Skeletal muscle tissue (tissue), 4 donors: ENCODE results near the gene SCRN3. TPM values are rescaled to one million over a fixed set of nuclear protein-coding genes. Genes with fewer than 3 reads are reported as not detected.
"Not testable (repeated sequence)": the region's sequence is repeated elsewhere in the genome, so short reads cannot be mapped to it uniquely, and the experiment has no call there.

Source experiments
- H3K27ac ChIP-seq: one replicate; pipeline ENCODE4 v1.7.0; 2013; ENCODE audit warnings: mild to moderate bottlenecking, low read depth, low read length, inconsistent platforms
- H3K27me3 ChIP-seq, 3 donors: one replicate each; pipeline ENCODE4 v1.7.0; 2013; ENCODE audit warnings: low read length in 3 of 3; ENCODE audit not compliant: control insufficient read depth in 3 of 3, insufficient read depth in 3 of 3
- H3K36me3 ChIP-seq, 3 donors: one replicate each; pipeline ENCODE4 v1.7.0; 2013; ENCODE audit warnings: low read length in 3 of 3; ENCODE audit not compliant: control insufficient read depth in 3 of 3, insufficient read depth in 3 of 3
- H3K4me1 ChIP-seq, 3 donors: one replicate each; pipeline ENCODE4 v1.7.0; 2013; ENCODE audit warnings: low read length in 3 of 3, mild to moderate bottlenecking in 3 of 3; ENCODE audit not compliant: control insufficient read depth in 3 of 3, insufficient read depth in 3 of 3
- H3K4me3 ChIP-seq, 3 donors: one replicate each; pipeline ENCODE4 v1.7.0; 2013; ENCODE audit warnings: low read length in 3 of 3
- H3K9ac ChIP-seq, 3 donors: one replicate each; pipeline ENCODE4 v1.7.0; 2013; ENCODE audit warnings: low read length in 3 of 3, mild to moderate bottlenecking in 3 of 3, moderate library complexity in 2 of 3, low read depth in 1 of 3
- H3K9me3 ChIP-seq, 3 donors: one replicate each; pipeline ENCODE4 v1.7.0; 2013; ENCODE audit warnings: low read length in 3 of 3; ENCODE audit not compliant: control insufficient read depth in 3 of 3
- total RNA-seq: library from RNA; depleted of rRNA; stranded (reverse); fragments of >200 nt; gene quantifications from one replicate; pipeline ENCODE4 v1.2.3, GENCODE V29; 2014
- donor health status: Osteomylitis.

The SCRN3 gene
- total RNA-seq, 1 donor from 2014 or later, result 14.6 TPM

DNA sequence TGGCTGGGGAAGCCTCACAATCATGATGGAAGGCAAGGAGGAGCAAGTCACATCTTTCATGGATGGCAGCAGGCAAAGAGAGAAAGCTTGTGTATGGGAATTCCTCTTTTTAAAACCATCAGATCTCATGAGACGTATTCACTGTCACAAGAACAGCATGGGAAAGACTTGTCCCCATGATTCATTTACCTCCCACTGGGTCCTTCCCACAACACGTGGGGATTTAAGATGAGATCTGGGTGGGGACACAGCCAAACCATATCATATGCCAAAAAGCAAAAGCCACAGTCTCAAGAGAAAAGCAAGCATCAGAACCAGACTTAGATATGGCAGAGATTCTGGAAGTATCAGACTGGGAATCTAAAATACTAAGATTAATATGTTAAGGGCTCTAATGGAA, 30.0 kb upstream of the SCRN3 start:
- Histone ChIP-seq H3K9ac (no peak overlapping the region), H3K4me3 (no peak overlapping the region), H3K36me3 (peaks cover 4 to 32% (median 28%) of the 10 kb centered on the region in 3 donors), H3K9me3 (no peaks in the 10 kb centered on the region), H3K4me1 (no peaks in the 10 kb centered on the region), H3K27me3 (no peaks in the 10 kb centered on the region), H3K27ac (no peak overlapping the region)

DNA sequence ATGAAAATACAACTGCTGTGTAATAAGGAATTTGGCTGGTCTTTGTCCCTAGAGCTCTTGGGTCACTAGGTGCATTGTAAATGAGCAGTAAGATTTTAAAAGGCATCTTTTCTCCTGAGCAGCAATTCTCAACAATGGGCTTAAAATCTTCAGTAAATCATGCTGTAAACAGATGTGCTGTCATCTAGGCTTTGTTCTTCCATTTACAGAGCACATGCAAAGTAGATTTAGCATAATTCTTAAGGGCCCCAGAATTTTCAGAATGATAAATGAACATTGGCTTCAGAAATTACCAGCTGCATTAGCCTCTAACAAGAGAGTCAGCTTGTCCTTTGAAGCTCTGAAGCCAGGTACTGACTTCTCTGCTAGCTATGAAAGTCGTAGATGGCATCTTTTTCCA, 26.8 kb upstream of the SCRN3 start:
- H3K36me3 ChIP-seq, result peaks cover 4 to 35% (median 31%) of the 10 kb centered on the region in 3 donors

DNA sequence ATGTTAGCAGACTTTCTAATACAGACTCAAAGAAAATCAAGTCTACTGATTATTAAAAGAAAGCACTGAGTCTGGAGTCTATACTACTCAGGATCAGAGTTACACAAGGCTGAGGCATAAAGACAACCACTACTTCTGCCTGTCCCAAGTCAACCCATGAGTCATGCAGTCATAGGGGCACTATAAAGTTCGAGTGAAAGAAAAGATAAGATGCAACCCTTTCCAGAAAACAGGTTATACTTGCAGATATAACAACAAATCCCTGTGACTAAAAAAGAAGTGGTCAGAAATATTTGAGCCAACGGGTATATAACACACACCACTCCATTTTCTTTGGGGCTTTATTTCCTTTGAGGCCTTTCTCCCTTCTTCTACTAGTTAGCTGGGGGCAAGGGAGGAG, 18.6 kb upstream of the SCRN3 start:
- no peak overlapping the region for H3K9ac ChIP-seq
- peaks cover 16 to 61% (median 52%) of the 10 kb centered on the region in 3 donors for H3K36me3 ChIP-seq
- H3K9me3 ChIP-seq, result no peaks in the 10 kb centered on the region
- H3K4me3 ChIP-seq, result no peak overlapping the region
- H3K4me1 ChIP-seq, result no peaks in the 10 kb centered on the region
- H3K27ac ChIP-seq, result no peak overlapping the region
- no peaks in the 10 kb centered on the region for H3K27me3 ChIP-seq

More for the DNA sequence above, 26.8 kb upstream of the SCRN3 start:
- H3K4me1 ChIP-seq, result no peaks in the 10 kb centered on the region
- no peaks in the 10 kb centered on the region for H3K9me3 ChIP-seq
- H3K27ac ChIP-seq, result no peak overlapping the region
- no peaks in the 10 kb centered on the region for H3K27me3 ChIP-seq
- H3K4me3 ChIP-seq, result no peak overlapping the region
- H3K9ac ChIP-seq, result no peak overlapping the region

DNA sequence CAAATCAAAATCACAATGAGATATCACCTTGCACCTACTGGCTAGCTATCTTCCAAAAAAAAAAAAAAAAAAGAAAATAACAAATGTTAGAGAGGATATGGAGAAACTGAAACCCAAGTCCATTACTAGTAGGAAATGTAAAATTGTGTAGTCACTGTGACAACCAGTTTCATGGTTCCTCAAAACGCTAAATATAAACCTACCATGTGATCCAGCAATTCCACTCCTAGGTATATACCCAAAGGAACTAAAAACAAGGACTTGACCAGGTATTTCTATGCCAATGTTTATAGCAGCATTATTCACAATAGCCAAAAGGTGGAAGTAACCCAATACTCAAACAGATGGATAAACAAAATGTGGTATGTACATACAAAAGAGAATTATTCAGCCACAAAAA, 11.7 kb upstream of the SCRN3 start:
- peaks cover 15 to 46% (median 24%) of the 10 kb centered on the region in 3 donors for H3K36me3 ChIP-seq
- H3K4me3 ChIP-seq, result no peak overlapping the region
- H3K9ac ChIP-seq, result no peak overlapping the region
- H3K27ac ChIP-seq, result no peak overlapping the region
- no peaks in the 10 kb centered on the region for H3K9me3 ChIP-seq
- no peaks in the 10 kb centered on the region for H3K4me1 ChIP-seq
- no peaks in the 10 kb centered on the region for H3K27me3 ChIP-seq

DNA sequence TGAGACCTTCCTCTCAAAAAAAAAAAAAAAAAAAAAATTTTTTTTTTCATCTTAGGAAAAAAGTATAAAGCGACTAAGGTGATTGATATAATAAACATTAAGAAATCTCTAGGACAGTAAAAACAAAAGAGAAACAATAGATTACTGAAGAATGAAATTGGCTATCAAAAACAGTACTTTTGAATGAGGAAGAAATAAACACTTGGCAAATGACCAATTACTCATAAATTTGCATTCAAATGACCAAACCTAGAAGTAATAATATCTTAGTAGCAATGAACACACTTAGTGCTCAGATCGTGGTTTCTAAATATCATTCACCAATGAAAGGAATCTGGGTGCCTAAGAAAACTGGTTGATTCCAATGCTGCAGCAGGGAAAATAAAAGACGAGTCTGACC, 10.3 kb upstream of the SCRN3 start:
- H3K9ac ChIP-seq, result no peak overlapping the region
- no peak overlapping the region for H3K4me3 ChIP-seq
- H3K27ac ChIP-seq, result no peak overlapping the region
- H3K27me3 ChIP-seq, result no peaks in the 10 kb centered on the region
- no peaks in the 10 kb centered on the region for H3K9me3 ChIP-seq
- H3K4me1 ChIP-seq, result no peaks in the 10 kb centered on the region
- H3K36me3 ChIP-seq, result peaks cover 16 to 42% (median 21%) of the 10 kb centered on the region in 3 donors

DNA sequence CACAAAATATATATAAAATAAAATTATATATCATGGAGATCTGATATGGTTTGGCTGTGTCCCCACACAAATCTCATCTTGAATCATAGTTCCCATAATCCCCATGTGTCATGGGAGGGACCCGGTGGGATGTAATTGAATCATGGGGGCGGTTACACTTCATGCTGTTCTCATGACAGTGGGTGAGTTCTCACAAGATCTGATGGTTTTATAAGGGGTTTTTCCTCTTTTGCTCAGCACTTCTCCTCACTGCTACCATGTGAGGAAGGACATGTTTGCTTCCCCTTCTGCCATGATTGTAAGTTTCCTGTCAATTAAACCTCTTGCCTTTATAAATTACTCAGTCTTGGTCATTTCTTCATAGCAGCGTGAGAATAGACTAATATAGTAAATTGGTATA, 6.8 kb upstream of the SCRN3 start:
- not testable (repeated sequence) for H3K4me3 ChIP-seq, H3K9me3 ChIP-seq, H3K27me3 ChIP-seq, H3K9ac ChIP-seq, H3K4me1 ChIP-seq, H3K27ac ChIP-seq
- peaks cover 16 to 25% (median 23%) of the 10 kb centered on the region in 3 donors for H3K36me3 ChIP-seq

DNA sequence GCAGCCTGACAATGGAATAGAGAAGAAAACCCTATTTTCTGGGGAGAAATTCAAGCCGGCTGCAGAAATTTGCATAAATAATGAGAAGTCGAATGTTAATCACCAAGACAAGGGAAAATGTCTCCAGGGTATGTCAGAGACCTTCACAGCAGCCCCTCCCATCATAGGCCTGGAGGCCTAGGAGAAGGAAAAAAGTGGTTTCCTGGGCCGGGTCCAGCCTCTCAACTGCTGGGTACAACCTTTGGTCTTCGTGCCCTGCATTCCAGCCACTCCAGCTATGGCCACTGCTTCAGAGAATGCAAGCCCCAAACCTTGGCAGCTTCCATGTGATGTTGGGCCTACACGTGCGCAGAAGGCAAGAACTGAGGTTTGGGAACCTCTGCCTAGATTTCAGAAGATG, 6.0 kb upstream of the SCRN3 start:
- Histone ChIP-seq H3K9me3 (no peaks in the 10 kb centered on the region), H3K4me3 (no peak overlapping the region), H3K27me3 (no peaks in the 10 kb centered on the region), H3K9ac (no peak overlapping the region), H3K36me3 (peaks cover 16 to 19% (median 19%) of the 10 kb centered on the region in 3 donors), H3K4me1 (peaks cover 3 to 14% (median 5%) of the 10 kb centered on the region in 3 donors), H3K27ac (no peak overlapping the region)

DNA sequence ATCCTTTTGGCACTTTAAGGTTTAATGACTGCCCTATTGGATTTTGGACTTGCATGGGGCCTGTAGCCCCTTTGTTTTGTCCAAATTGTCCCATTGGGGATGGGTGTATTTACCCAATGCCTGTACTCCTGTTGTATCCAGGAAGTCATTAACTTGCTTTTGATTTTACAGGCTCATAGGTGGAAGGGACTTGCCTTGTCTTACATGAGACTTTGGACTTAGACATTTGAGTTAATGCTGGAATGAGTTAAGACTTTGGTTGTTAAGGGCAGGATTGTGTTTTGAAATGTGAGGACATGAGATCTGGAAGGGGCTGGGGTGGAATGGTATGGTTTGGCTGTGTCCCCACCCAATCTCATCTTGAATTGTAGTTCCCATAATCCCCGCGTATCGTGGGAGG, 5.2 kb upstream of the SCRN3 start:
- peaks cover 16 to 19% (median 19%) of the 10 kb centered on the region in 3 donors for H3K36me3 ChIP-seq
- peaks cover 3 to 19% (median 10%) of the 10 kb centered on the region in 3 donors for H3K4me1 ChIP-seq
- not testable (repeated sequence) for H3K9ac ChIP-seq, H3K27me3 ChIP-seq, H3K4me3 ChIP-seq, H3K9me3 ChIP-seq, H3K27ac ChIP-seq

DNA sequence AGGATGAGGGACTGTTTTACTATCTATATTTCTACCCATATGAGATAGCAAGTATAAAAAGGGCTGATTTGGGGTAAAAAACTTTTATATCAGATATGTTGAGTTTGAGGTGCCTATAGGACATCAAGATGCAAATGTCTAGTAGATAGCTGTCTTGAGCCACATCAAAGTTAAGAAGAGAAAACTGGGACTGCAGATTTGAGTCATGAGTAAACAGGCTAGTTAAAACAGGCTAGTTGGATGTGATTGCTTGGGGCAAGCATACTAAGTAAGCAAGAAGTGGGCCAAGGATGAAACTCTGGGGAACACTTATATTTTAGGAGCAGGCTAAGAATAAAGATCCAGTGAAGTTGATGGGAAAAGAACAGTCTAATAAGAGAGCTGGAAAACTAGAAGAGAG, 2.8 kb upstream of the SCRN3 start:
- no peak overlapping the region for H3K4me3 ChIP-seq
- H3K27ac ChIP-seq, result no peak overlapping the region
- peaks cover 4 to 8% (median 6%) of the 10 kb centered on the region in 3 donors for H3K36me3 ChIP-seq
- peaks cover 6 to 23% (median 16%) of the 10 kb centered on the region in 3 donors for H3K4me1 ChIP-seq
- no peak overlapping the region for H3K9ac ChIP-seq
- H3K9me3 ChIP-seq, result no peaks in the 10 kb centered on the region
- H3K27me3 ChIP-seq, result no peaks in the 10 kb centered on the region

DNA sequence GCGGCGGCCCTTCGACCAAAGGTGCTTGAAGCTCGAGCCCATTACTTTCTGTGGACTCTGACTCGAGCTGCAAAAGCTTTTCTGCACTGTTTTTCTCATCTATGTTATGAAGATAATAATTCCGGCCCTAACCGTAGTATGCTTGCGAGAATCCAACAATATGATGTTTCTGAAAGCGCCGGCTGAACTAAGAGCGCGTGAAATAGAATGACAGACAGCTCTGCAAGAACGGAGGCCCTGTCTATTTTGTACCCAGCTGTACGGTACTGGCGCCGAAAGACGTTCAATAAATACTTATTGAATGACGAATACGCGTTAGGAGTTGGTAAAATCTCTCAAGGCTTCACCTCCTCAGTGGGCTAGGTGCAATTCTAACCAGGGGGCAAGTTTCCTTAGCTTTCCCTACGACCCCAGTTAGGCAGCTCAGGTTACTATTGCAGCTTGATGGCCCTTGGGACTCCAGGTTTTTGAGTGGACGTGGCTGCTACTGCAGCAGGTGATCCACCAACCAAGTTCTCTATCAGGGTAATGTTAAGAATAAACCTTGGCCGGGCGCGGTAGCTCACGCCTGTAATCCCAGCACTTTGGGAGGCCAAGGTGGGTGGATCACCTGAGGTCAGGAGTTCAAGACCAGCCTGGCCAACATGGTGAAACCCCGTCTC, 570 bp downstream of the SCRN3 start:
- no peaks in the 10 kb centered on the region for H3K27me3 ChIP-seq
- H3K9me3 ChIP-seq, result no peaks in the 10 kb centered on the region
- peaks cover 2 to 9% (median 5%) of the 10 kb centered on the region in 3 donors for H3K36me3 ChIP-seq
- peaks cover 6 to 23% (median 16%) of the 10 kb centered on the region in 3 donors for H3K4me1 ChIP-seq
- H3K27ac ChIP-seq, result peak overlapping the region; percentile 83
- peak overlapping the region; percentile 86 to 97 (median 92) for H3K9ac ChIP-seq
- peak overlapping the region; percentile 85 to 100 (median 96) for H3K4me3 ChIP-seq
